Caco-2 (cell line): ENCODE measurements around the gene SORD. TPM values are rescaled to one million over a fixed set of nuclear protein-coding genes. Genes with fewer than 3 reads are reported as not detected.
"Not testable (repeated sequence)": the region's sequence is repeated elsewhere in the genome, so short reads cannot be mapped to it uniquely, and the experiment has no call there.

ENCODE experiments used
- Bru-seq: library from RNA; stranded (reverse); fragments of 400-500 nt; gene quantifications from one replicate; lab custom pipeline; 2021; lab: Mats Ljungman, UMichigan
- BruChase-seq, 2 experiments: library from RNA; stranded (reverse); fragments of 400-500 nt; gene quantifications; one replicate each; lab custom pipeline; 2021; lab: Mats Ljungman, UMichigan
- BruUV-seq: library from RNA; stranded (reverse); fragments of 400-500 nt; replicated peaks from 2 replicates; lab custom pipeline; 2021; lab: Mats Ljungman, UMichigan
- CTCF ChIA-PET: fragments of 300-600 bp; sonication (Branson Sonifier 250); formaldehyde crosslinking; loops from one replicate; lab custom pipeline; 2022; ENCODE audit warnings: antibody characterized with exemption; lab: Charles Lee
- POLR2A ChIA-PET: fragments of 300-600 bp; sonication (Branson Sonifier 250); formaldehyde crosslinking; loops from one replicate; lab custom pipeline; 2022; ENCODE audit warnings: antibody characterized with exemption; lab: Charles Lee
- DNase-seq, 2 experiments: peaks; one replicate each; pipeline versions ENCODE4 v3.0.0 to v3.0.0-alpha.2; 2020 to 2022
- H3K27me3 ChIP-seq: replicated peaks from 2 replicates; pipeline ENCODE4 v1.6.0; 2011; ENCODE audit warnings: low read length; ENCODE audit not compliant: control insufficient read depth, insufficient read depth
- H3K36me3 ChIP-seq: 2 replicates; pipeline ENCODE4 v1.5.1; 2011; ENCODE audit warnings: low read length; ENCODE audit not compliant: control insufficient read depth, insufficient read depth
- H3K4me1 ChIP-seq: fragments of 250-450 bp; sonication (Bioruptor Pico); 2 replicates; pipeline ENCODE4 v1.5.1; 2020; ENCODE audit warnings: mild to moderate bottlenecking
- H3K4me3 ChIP-seq: 2 replicates; pipeline ENCODE4 v1.5.1; 2011; ENCODE audit warnings: low read depth, mild to moderate bottlenecking, control low read depth, low read length
- H3K9me3 ChIP-seq: fragments of 250-450 bp; sonication (Bioruptor Pico); 2 replicates; pipeline ENCODE4 v1.5.1; 2020; ENCODE audit warnings: mild to moderate bottlenecking, moderate library complexity
- H3K27ac Mint-ChIP-seq: one replicate; pipeline ENCODE4 v1.8.0; 2022; ENCODE audit warnings: mixed read lengths; ENCODE audit not compliant: unreplicated experiment
- H3K27me3 Mint-ChIP-seq: one replicate; pipeline ENCODE4 v1.8.0; 2022; ENCODE audit warnings: mixed read lengths; ENCODE audit not compliant: insufficient read depth, unreplicated experiment
- H3K36me3 Mint-ChIP-seq: one replicate; pipeline ENCODE4 v1.8.0; 2022; ENCODE audit warnings: mild to moderate bottlenecking, mixed read lengths; ENCODE audit not compliant: insufficient read depth, unreplicated experiment
- H3K4me1 Mint-ChIP-seq: one replicate; pipeline ENCODE4 v1.8.0; 2022; ENCODE audit warnings: low read depth, mixed read lengths; ENCODE audit not compliant: unreplicated experiment
- H3K4me3 Mint-ChIP-seq: one replicate; pipeline ENCODE4 v1.8.0; 2022; ENCODE audit warnings: mild to moderate bottlenecking, moderate library complexity, mixed read lengths; ENCODE audit not compliant: unreplicated experiment
- H3K9me3 Mint-ChIP-seq: one replicate; pipeline ENCODE4 v1.8.0; 2022; ENCODE audit warnings: mixed read lengths; ENCODE audit not compliant: unreplicated experiment
- CTCF ChIP-seq, 2 experiments: fragments of 200-600 bp in 1 of 2; IDR thresholded peaks; 1 replicate in 1 of 2; 2 replicates in 1 of 2; pipeline versions ENCODE4 v1.5.1 to v1.8.0; 2011 to 2022; ENCODE audit warnings: antibody characterized with exemption in 1 of 2, control low read depth in 1 of 2, inconsistent platforms in 1 of 2, low read depth in 1 of 2, low read length in 1 of 2, mild to moderate bottlenecking in 1 of 2, moderate library complexity in 1 of 2; ENCODE audit not compliant: insufficient read depth in 1 of 2, severe bottlenecking in 1 of 2, unreplicated experiment in 1 of 2
- intact Hi-C: fragments of 100-400 bp; cut with micrococcal nuclease; formaldehyde crosslinking; loops from one replicate; pipeline ENCODE4 v1.10.0; 2022; ENCODE audit not compliant: unreplicated experiment
- long read RNA-seq: library from polyadenylated mRNA; stranded (forward); transcript quantifications from one replicate; pipeline ENCODE4 v2.0.0, GENCODE V29; 2022
- total RNA-seq: library from RNA; stranded (reverse); gene quantifications from 2 replicates; pipeline ENCODE4 v1.2.3, GENCODE V29; 2022

The SORD gene
- total RNA-seq (79.7 and 85.8 TPM in 2 replicates), Bru-seq, nascent RNA (percentile 77 among the genes with signal in this experiment), BruChase-seq, experiment 1, labeled RNA remaining after a 2-hour chase (percentile 69 among the genes with signal in this experiment), BruChase-seq, experiment 2, labeled RNA remaining after a 6-hour chase (percentile 76 among the genes with signal in this experiment)
- long read RNA-seq, full-length matches to known transcripts: 121 of 144 reads
- long read RNA-seq, partial matches to known transcripts: 9 of 144 reads
- long read RNA-seq, other reads (novel, unspliced or antisense): 14 of 144 reads

- Histone ChIP-seq H3K4me3 (peak within 1 kb of the TSS; percentile 96), H3K4me1 (peaks cover 14% of the 10 kb centered on the region), H3K27me3 (no peaks in the 10 kb centered on the region), H3K36me3 (no peaks in the 10 kb centered on the region), H3K9me3 (no peaks in the 10 kb centered on the region)
- ChIA-PET CTCF (interaction anchor here (1.4 to 2.3 kb wide), 3 partner anchors 14 to 95 kb away, joined by 3 to 7 read pairs (median 4); no protein-coding TSS in a partner anchor), POLR2A (interaction anchor here (0.6 kb wide), 2 partner anchors 44 to 60 kb away, joined by 3 to 9 read pairs; no protein-coding TSS in a partner anchor)
- TF ChIP-seq CTCF (IDR thresholded peaks at IDR 0.05; ENCODE audit: insufficient read depth in 1 of 2, low read depth in 1 of 2, low read length in 1 of 2, severe bottlenecking in 1 of 2, unreplicated experiment in 1 of 2): no peak
- Mint-ChIP-seq H3K4me3 (peak within 1 kb of the TSS; percentile 92), H3K27ac (peak within 1 kb of the TSS; percentile 80), H3K9me3 (no peaks in the 10 kb centered on the region), H3K36me3 (peaks cover 3% of the 10 kb centered on the region), H3K4me1 (peaks cover 7% of the 10 kb centered on the region), H3K27me3 (no peaks in the 10 kb centered on the region)
- DNase-seq: peak; percentile 92 to 96
- intact Hi-C loops: loop anchor here (1.0 kb wide), 1 partner anchor 44 kb away; no protein-coding TSS in a partner anchor
- BruUV-seq: no TSS peak
Observed at GRCh38 chr15:45022871-45023658, at the start of gene SORD. Gene SORD (plus strand): TSS chr15:45023195. CDS start chr15:45023284, 89 bp downstream.

- CTCF ChIA-PET, intact Hi-C loops, H3K36me3 ChIP-seq, H3K27me3 Mint-ChIP-seq, H3K36me3 Mint-ChIP-seq, BruUV-seq, H3K9me3 Mint-ChIP-seq, H3K27me3 ChIP-seq, H3K4me3 ChIP-seq, H3K9me3 ChIP-seq, DNase-seq, H3K27ac Mint-ChIP-seq, POLR2A ChIA-PET, H3K4me3 Mint-ChIP-seq: not testable (repeated sequence)
- H3K4me1 Mint-ChIP-seq: peaks cover 12% of the 10 kb centered on the region
- peaks cover 27% of the 10 kb centered on the region for H3K4me1 ChIP-seq
Observed at GRCh38 chr15:44976183-44976582, 46.8 kb upstream of the SORD start.

- H3K27me3 ChIP-seq, H3K9me3 ChIP-seq, H3K27me3 Mint-ChIP-seq, intact Hi-C loops, H3K36me3 Mint-ChIP-seq, DNase-seq, H3K9me3 Mint-ChIP-seq, H3K4me3 Mint-ChIP-seq, POLR2A ChIA-PET, H3K36me3 ChIP-seq, BruUV-seq, H3K27ac Mint-ChIP-seq, H3K4me3 ChIP-seq: not testable (repeated sequence)
- H3K4me1 ChIP-seq: peaks cover 27% of the 10 kb centered on the region
- peaks cover 21% of the 10 kb centered on the region for H3K4me1 Mint-ChIP-seq
- CTCF ChIA-PET: interaction anchor here (1.6 kb wide), 1 partner anchor 140 kb away, joined by 4 read pairs; no protein-coding TSS in a partner anchor
Observed at GRCh38 chr15:44977781-44978180, 45.2 kb upstream of the SORD start.

GRCh38 chr15:44979617-44980339 lies 43.2 kb upstream of the SORD start:
- not testable (repeated sequence) for H3K27me3 Mint-ChIP-seq, H3K4me3 ChIP-seq, H3K27me3 ChIP-seq, BruUV-seq, H3K9me3 Mint-ChIP-seq, H3K9me3 ChIP-seq, H3K36me3 ChIP-seq, H3K36me3 Mint-ChIP-seq
- intact Hi-C loops: loop anchor here (1.0 kb wide), 1 partner anchor 44 kb away; the partner anchor contains the start of gene SORD
- POLR2A ChIA-PET: interaction anchor here (0.5 to 0.9 kb wide), 2 partner anchors 11 to 43 kb away, joined by 3 to 5 read pairs; partner anchors contain the start of gene SORD
- H3K4me1 Mint-ChIP-seq: peaks cover 34% of the 10 kb centered on the region
- peak; percentile 70 to 77 for DNase-seq
- CTCF ChIA-PET: interaction anchor here (1.0 to 1.6 kb wide), 4 partner anchors 11 to 138 kb away, joined by 3 to 8 read pairs (median 8); partner anchors contain the start of gene SORD
- peak overlapping the region; percentile 47 for H3K4me3 Mint-ChIP-seq
- peaks cover 27% of the 10 kb centered on the region for H3K4me1 ChIP-seq
- H3K27ac Mint-ChIP-seq: peak overlapping the region; percentile 82

- H3K36me3 Mint-ChIP-seq, H3K36me3 ChIP-seq, CTCF ChIA-PET, POLR2A ChIA-PET, H3K9me3 ChIP-seq, H3K4me3 ChIP-seq, H3K27me3 Mint-ChIP-seq, H3K4me3 Mint-ChIP-seq, DNase-seq, H3K9me3 Mint-ChIP-seq, H3K27me3 ChIP-seq, intact Hi-C loops, BruUV-seq, H3K27ac Mint-ChIP-seq: not testable (repeated sequence)
- H3K4me1 ChIP-seq: peaks cover 12% of the 10 kb centered on the region
- peaks cover 30% of the 10 kb centered on the region for H3K4me1 Mint-ChIP-seq
Observed at GRCh38 chr15:44984144-44984543, 38.9 kb upstream of the SORD start.
